HepG2 (cell line): Measurements from ENCODE around the gene ZCCHC7. TPM values are rescaled to one million over a fixed set of nuclear protein-coding genes. Genes with fewer than 3 reads are reported as not detected.

Experiments used
- ATAC-seq: fragments of 200-7000 bp; cut with Tn5 transposase; 3 replicates; pipeline ENCODE4 v1.9.1; 2020; ENCODE audit warnings: mild to moderate bottlenecking, moderate library complexity
- BruUV-seq: library from RNA; stranded (reverse); fragments of 400-500 nt; replicated peaks from 2 replicates; lab custom pipeline; 2021; lab: Mats Ljungman, UMichigan
- CTCF ChIA-PET: fragments of 300-600 bp; formaldehyde crosslinking; extraction: SDS; loops from one replicate; lab custom pipeline; 2021; ENCODE audit warnings: low total read pairs, inconsistent platforms, low intra/inter-chr PET ratio; lab: Yijun Ruan, JAX
- POLR2A ChIA-PET: fragments of 350-600 bp; sonication (Branson Sonifier 250); formaldehyde crosslinking; loops from one replicate; lab custom pipeline; 2020; ENCODE audit warnings: antibody characterized with exemption, inconsistent platforms; lab: Yijun Ruan, JAX
- DNase-seq: peaks from one replicate; pipeline ENCODE4 v3.0.0-alpha.2; 2015; ENCODE audit warnings: low spot score
- FAIRE-seq: peaks from 3 replicates; lab custom pipeline; 2011; peaks lifted over from hg19 to GRCh38; lab: Jason Lieb, UNC
- H2AFZ ChIP-seq: one replicate; pipeline ENCODE4 v1.6.1; 2011; ENCODE audit warnings: low read length, inconsistent platforms
- H3K27ac ChIP-seq: fragments of 300-600 bp; 3 replicates; pipeline ENCODE4 v1.8.0; 2011; ENCODE audit warnings: mixed run types, mild to moderate bottlenecking, mixed read lengths, low read length, inconsistent platforms; ENCODE audit not compliant: insufficient read depth; ENCODE audit errors: extremely low read length
- H3K27me3 ChIP-seq, 2 experiments: fragments of 200-600 bp in 1 of 2; 2 replicates in 1 of 2; 3 replicates in 1 of 2; pipeline versions ENCODE4 v1.6.0 to v1.8.0; 2011; ENCODE audit warnings: low read length in 2 of 2, mild to moderate bottlenecking in 2 of 2, moderate library complexity in 2 of 2, inconsistent platforms in 1 of 2; ENCODE audit not compliant: insufficient read depth in 2 of 2, control insufficient read depth in 1 of 2
- H3K36me3 ChIP-seq, 2 experiments: fragments of 200-600 bp in 1 of 2; replicated peaks in 1 of 2; 2 replicates in 1 of 2; 3 replicates in 1 of 2; pipeline versions ENCODE4 v1.5.1 to v1.8.0; 2011; ENCODE audit warnings: low read length in 2 of 2, inconsistent platforms in 1 of 2; ENCODE audit not compliant: insufficient read depth in 2 of 2, control insufficient read depth in 1 of 2
- H3K4me1 ChIP-seq: 2 replicates; pipeline ENCODE4 v1.5.1; 2012; ENCODE audit warnings: low read length, inconsistent platforms; ENCODE audit not compliant: insufficient read depth
- H3K4me2 ChIP-seq: 2 replicates; pipeline ENCODE4 v1.6.0; 2011; ENCODE audit warnings: low read depth, low read length, inconsistent platforms
- H3K4me3 ChIP-seq, 3 experiments: fragments of 200-600 bp in 1 of 3; sonication (generic), shearing (Covaris generic) in 1 of 3; replicated peaks in 1 of 3; 2 replicates each; pipeline ENCODE4 v1.5.1; 2011 to 2016; ENCODE audit warnings: low read length in 3 of 3, inconsistent platforms in 2 of 3, low read depth in 2 of 3, mild to moderate bottlenecking in 2 of 3, control low read depth in 1 of 3, mixed read lengths in 1 of 3; ENCODE audit not compliant: insufficient read depth in 1 of 3
- H3K79me2 ChIP-seq: one replicate; pipeline ENCODE4 v1.6.1; 2011; ENCODE audit warnings: low read length, inconsistent platforms; ENCODE audit not compliant: insufficient read depth
- H3K9ac ChIP-seq: 2 replicates; pipeline ENCODE4 v1.6.0; 2011; ENCODE audit warnings: mild to moderate bottlenecking, low read depth, low read length, inconsistent platforms; ENCODE audit not compliant: insufficient read depth
- H3K9me3 ChIP-seq: 2 replicates; pipeline ENCODE4 v1.5.1; 2012; ENCODE audit warnings: mild to moderate bottlenecking, low read length
- H4K20me1 ChIP-seq: 2 replicates; pipeline ENCODE4 v1.6.0; 2011; ENCODE audit warnings: inconsistent platforms, mild to moderate bottlenecking, low read length, moderate library complexity; ENCODE audit not compliant: insufficient read depth
- MAF1 ChIP-seq: sonication (generic); formaldehyde crosslinking; IDR thresholded peaks from 2 replicates; pipeline ENCODE4 v1.5.0; 2020; ENCODE audit warnings: missing genetic modification reagents, borderline replicate concordance
- MED13 ChIP-seq: sonication (generic); formaldehyde crosslinking; IDR thresholded peaks from 2 replicates; pipeline ENCODE4 v1.5.0; 2020; ENCODE audit warnings: missing genetic modification reagents
- PAX8 ChIP-seq: sonication (generic); formaldehyde crosslinking; IDR thresholded peaks from 2 replicates; pipeline ENCODE4 v1.8.0; 2022; ENCODE audit warnings: mild to moderate bottlenecking, missing genetic modification reagents, borderline replicate concordance
- RARG ChIP-seq: sonication (generic); formaldehyde crosslinking; IDR thresholded peaks from 2 replicates; pipeline ENCODE4 v1.4.0; 2020; ENCODE audit warnings: low read depth, mild to moderate bottlenecking, missing genetic modification reagents
- RCOR2 ChIP-seq: IDR thresholded peaks from 2 replicates; pipeline ENCODE4 v1.6.1; 2016; ENCODE audit warnings: missing biosample characterization, missing genetic modification reagents
- SRSF4 ChIP-seq: fragments of 200-400 bp; formaldehyde crosslinking; IDR thresholded peaks from one replicate; pipeline ENCODE4 v1.6.1; 2018; ENCODE audit warnings: mild to moderate bottlenecking, low read depth, low read length, moderate library complexity; ENCODE audit not compliant: poor library complexity, severe bottlenecking
- U2AF2 ChIP-seq: fragments of 200-400 bp; formaldehyde crosslinking; IDR thresholded peaks from 2 replicates; pipeline ENCODE4 v1.6.1; 2017; ENCODE audit warnings: low read depth, mild to moderate bottlenecking, low read length
- ZFAT ChIP-seq: sonication (generic); formaldehyde crosslinking; conservative IDR thresholded peaks from 2 replicates; pipeline ENCODE4 v1.8.1; 2023; ENCODE audit warnings: missing genetic modification reagents, inconsistent platforms
- ZNF34 ChIP-seq: sonication (generic); formaldehyde crosslinking; IDR thresholded peaks from 2 replicates; pipeline ENCODE4 v1.4.0; 2020; ENCODE audit warnings: mild to moderate bottlenecking, missing genetic modification reagents, borderline replicate concordance
- ZNF644 ChIP-seq: IDR thresholded peaks from 2 replicates; pipeline ENCODE4 v1.6.1; 2016; ENCODE audit warnings: low read depth
- ZNF891 ChIP-seq: sonication (generic); formaldehyde crosslinking; IDR thresholded peaks from 2 replicates; pipeline ENCODE4 v1.5.0; 2020; ENCODE audit warnings: mild to moderate bottlenecking, missing genetic modification reagents
- WGBS: methylation state at CpG from one replicate; pipeline ENCODE4 v1.1.6; 2017; ENCODE audit warnings: low lambda C conversion rate; 5-methylcytosine and 5-hydroxymethylcytosine counted together
- in situ Hi-C: cut with HindIII; loops from 2 replicates; pipeline ENCODE4 v1.10.0; 2017; ENCODE audit warnings: low pct_unique_long_range_greater_than_20kb; ENCODE audit not compliant: extremely low pct_ligation_motif_present
- intact Hi-C: fragments of 100-400 bp; cut with micrococcal nuclease; formaldehyde crosslinking; loops from one replicate; pipeline ENCODE4 v1.10.0; 2022; ENCODE audit not compliant: unreplicated experiment
- polyA plus RNA-seq, 8 experiments: library from polyadenylated mRNA; depleted of rRNA in 3 of 8; stranded (reverse) in 7 of 8; unstranded in 1 of 8; fragments of >200 nt; fragmentation: Illumina TruSeq in 4 of 8; extraction: Trizol in 4 of 8; gene quantifications; 2 replicates each; pipeline versions ENCODE4 v1.2.1 to v1.2.3, GENCODE V29; 2011 to 2016; ENCODE audit warnings: low read depth in 4 of 8, missing spikeins in 1 of 8, mixed read lengths in 1 of 8; ENCODE audit not compliant: insufficient read depth in 1 of 8
- total RNA-seq, 5 experiments: library from RNA; depleted of rRNA; stranded (reverse); fragments of >200 nt; fragmentation: Illumina TruSeq; extraction: Trizol; gene quantifications; 2 replicates each; pipeline ENCODE4 v1.2.3, GENCODE V29; 2016; ENCODE audit warnings: low read depth in 1 of 5
- TF ChIP-seq, protein P1 (sequence below): sonication (generic); formaldehyde crosslinking; IDR thresholded peaks from 2 replicates; pipeline ENCODE4 v1.4.0; 2020; ENCODE audit warnings: missing genetic modification reagents, borderline replicate concordance
- TF ChIP-seq, protein P2 (sequence below): sonication (generic); formaldehyde crosslinking; IDR thresholded peaks from 2 replicates; pipeline ENCODE4 v1.4.0; 2020; ENCODE audit warnings: missing genetic modification reagents

The ZCCHC7 gene
- total and polyA plus RNA-seq, 2 of the 13 experiments (the other 11 are each of a cell fraction or from before 2014, with no cell fraction given): 13.6 to 19.3 TPM

DNA sequence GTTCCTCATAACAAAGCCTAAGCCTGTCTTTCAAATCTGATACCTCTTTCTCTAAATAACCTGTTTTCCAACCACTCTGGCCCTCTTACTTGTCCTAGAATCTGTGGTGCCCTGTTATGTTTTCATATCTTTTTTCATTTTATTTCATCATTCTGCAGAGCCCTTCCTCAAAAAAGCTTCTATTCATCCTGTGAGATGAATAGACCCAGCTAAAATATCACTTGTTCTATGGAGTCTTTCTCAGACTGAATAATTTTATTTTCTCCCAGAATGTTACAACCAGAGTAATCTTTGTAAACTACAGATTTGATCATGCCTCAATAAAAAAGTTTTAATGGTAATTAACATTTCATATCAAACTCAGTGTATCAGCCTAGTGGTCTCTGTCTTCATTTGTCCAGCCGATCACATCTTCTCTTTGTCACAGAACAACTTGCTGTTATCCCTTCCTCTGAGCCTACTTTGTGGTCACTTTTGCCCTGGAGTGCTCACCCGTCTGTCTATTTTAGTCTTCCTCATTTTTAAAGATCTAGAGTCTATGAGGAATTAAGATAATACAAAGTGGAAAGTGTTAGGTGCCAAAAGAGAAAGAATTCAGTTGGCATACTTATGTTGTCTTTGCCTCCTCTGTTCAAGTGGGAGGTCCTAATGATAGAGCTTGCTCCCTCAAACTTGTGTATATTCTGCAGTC, 77.8 kb downstream of the ZCCHC7 start:
- TF ChIP-seq ZNF891 (CRISPR knock-in tag) (no peak), ZNF644 (no peak), PAX8 (CRISPR knock-in tag) (no peak), SRSF4 (no peak), MAF1 (CRISPR knock-in tag) (no peak), ZFAT (CRISPR knock-in tag) (no peak), U2AF2 (no peak), ZNF34 (CRISPR knock-in tag) (no peak), RCOR2 (CRISPR knock-in tag) (no peak), MED13 (CRISPR knock-in tag) (no peak), RARG (no peak)
- TF ChIP-seq, protein P1, sequence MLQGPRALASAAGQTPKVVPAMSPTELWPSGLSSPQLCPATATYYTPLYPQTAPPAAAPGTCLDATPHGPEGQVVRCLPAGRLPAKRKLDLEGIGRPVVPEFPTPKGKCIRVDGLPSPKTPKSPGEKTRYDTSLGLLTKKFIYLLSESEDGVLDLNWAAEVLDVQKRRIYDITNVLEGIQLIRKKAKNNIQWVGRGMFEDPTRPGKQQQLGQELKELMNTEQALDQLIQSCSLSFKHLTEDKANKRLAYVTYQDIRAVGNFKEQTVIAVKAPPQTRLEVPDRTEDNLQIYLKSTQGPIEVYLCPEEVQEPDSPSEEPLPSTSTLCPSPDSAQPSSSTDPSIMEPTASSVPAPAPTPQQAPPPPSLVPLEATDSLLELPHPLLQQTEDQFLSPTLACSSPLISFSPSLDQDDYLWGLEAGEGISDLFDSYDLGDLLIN (CRISPR knock-in tag): no peak
- TF ChIP-seq, protein P2, sequence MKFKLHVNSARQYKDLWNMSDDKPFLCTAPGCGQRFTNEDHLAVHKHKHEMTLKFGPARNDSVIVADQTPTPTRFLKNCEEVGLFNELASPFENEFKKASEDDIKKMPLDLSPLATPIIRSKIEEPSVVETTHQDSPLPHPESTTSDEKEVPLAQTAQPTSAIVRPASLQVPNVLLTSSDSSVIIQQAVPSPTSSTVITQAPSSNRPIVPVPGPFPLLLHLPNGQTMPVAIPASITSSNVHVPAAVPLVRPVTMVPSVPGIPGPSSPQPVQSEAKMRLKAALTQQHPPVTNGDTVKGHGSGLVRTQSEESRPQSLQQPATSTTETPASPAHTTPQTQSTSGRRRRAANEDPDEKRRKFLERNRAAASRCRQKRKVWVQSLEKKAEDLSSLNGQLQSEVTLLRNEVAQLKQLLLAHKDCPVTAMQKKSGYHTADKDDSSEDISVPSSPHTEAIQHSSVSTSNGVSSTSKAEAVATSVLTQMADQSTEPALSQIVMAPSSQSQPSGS (CRISPR knock-in tag): no peak
- 99% methylated on average over 2 of the region's 2 CpGs for WGBS
- no peak for DNase-seq
- FAIRE-seq: no peak
- no peaks in the 10 kb centered on the region for H3K36me3 ChIP-seq
- no peak overlapping the region for H2AFZ ChIP-seq
- no peak overlapping the region for H3K9ac ChIP-seq
- H3K4me2 ChIP-seq: no peak overlapping the region
- no peak for ATAC-seq
- ChIA-PET CTCF (no interaction called here), POLR2A (no interaction called here)
- H3K4me3 ChIP-seq: no peak overlapping the region
- in situ Hi-C loops (no loop called here), intact Hi-C loops (no loop called here)
- no peaks in the 10 kb centered on the region for H3K9me3 ChIP-seq
- no peaks in the 10 kb centered on the region for H4K20me1 ChIP-seq
- no TSS peak for BruUV-seq
- no peak overlapping the region for H3K27ac ChIP-seq
- H3K79me2 ChIP-seq: no peaks in the 10 kb centered on the region
- H3K27me3 ChIP-seq: no peaks in the 10 kb centered on the region
- no peaks in the 10 kb centered on the region for H3K4me1 ChIP-seq
